NCI-H526 (cell line): ENCODE measurements around the gene SLCO1C1.

Source experiments
- DNase-seq, 2 experiments: peaks; one replicate each; lab custom pipeline; 2025; lab: John Stamatoyannopoulos, UW

Gene SLCO1C1

DNA sequence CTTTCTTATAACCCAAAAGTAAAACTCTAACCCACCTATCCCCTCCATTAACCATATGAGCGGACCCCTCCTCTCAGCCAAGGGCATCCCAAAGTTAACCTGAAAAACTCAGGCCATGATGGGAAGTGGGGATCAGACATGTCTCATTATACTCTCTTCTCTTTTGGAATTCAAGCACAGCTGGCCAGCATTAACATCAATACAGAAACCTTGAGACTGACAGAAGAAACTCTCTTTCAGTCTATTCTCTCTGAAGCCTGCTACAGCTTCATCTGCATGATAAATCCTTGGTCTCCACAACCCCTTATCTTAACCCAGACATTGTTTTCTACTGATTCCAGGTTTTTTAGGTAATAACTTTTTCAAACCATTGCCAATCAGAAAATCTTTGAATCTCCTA lies 97.8 kb downstream of the SLCO1C1 start:
- no peak for DNase-seq

GRCh38 chr12:20798554-20798953 lies 103.4 kb downstream of the SLCO1C1 start:
- peak in 1 of 2 experiments; percentile 16 for DNase-seq

DNA sequence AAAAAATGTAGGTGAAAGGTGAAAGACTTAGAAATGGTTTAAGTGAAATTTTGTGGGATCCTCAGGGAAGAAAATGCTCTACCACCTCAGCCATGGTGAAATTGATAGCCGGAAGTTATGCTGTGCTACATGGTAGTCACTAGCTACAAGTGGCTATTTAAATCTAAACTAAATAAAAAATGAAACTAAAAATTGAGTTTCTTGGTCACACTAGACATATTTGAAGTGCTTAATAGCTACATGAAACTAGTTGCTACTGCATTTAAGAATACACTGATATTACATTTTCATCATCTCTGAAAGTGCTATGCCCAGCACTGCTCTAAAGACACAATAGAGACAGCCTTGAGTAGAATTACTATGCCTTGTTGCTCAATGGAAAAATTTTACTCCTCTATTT lies 105.0 kb downstream of the SLCO1C1 start:
- no peak for DNase-seq

DNA sequence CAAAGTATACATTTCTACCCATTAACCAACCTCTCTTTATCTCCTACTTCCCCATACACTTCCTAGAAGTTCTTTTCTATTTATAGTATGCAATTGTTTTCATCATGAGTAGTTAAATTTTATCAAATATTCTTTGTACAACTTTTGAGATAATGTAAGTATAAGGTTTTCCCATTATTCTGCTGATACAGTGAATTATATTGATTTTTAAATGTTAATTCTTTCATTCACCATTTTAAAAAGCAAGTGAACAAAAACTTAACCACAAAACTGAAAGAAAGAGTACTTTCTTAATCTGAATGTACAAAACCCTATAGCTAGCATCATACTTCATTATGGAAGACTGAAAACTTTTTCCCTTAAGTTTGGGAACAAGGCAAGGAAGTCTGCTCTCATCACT lies 105.9 kb downstream of the SLCO1C1 start:
- no peak for DNase-seq
